SW480 (cell line): ENCODE data around the gene WDHD1.
"Not testable (repeated sequence)": the region's sequence is repeated elsewhere in the genome, so short reads cannot be mapped to it uniquely, and the experiment has no call there.

Source experiments
- DNase-seq: peaks from one replicate; pipeline ENCODE4 v3.0.0-alpha.2; 2016; ENCODE audit warnings: low spot score

WDHD1 gene

DNA sequence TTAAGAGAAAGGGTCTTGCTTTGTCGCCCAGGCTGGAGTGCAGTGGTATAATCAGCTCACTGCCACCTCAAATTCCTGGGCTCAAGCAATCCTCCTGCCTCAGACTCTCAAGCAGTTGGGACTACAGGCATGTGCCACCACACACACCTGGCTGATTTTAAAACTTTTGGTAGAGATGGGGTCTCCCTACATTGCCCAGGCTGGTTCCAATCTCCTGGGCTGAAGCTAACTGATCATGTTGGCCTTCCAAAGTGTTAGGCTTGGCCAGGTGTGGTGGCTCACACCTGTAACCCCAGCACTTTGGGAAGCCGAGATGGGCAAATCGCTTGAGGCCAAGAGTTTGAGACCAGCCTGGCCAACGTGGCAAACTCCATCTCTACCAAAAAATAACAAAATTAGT lies 80.4 kb downstream of the WDHD1 start:
- no peak for DNase-seq

- DNase-seq = no peak
Observed at GRCh38 chr14:54944737-54945391, 82.0 kb downstream of the WDHD1 start.

- DNase-seq = no peak
Observed at GRCh38 chr14:54942913-54943312, 84.0 kb downstream of the WDHD1 start.

DNA sequence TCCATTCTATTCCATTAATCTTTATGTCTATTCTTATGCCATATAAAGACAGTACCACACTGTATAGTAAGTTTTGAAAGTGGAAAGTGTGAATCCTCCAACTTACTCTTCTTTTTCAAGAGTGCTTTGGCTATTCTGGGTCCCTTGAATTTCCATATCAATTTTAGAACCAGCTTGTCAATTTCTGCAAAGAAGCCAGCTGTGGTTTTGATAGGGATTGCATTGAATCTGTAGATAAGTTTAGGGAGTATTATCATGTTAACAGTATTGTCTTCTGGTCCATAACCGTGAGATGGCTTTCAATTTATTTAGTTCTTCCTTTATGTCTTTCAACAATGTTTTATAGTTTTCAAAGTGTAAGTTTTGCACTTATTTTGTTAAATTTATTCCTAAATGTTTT lies 90.1 kb downstream of the WDHD1 start:
- no peak for DNase-seq

GRCh38 chr14:54935958-54936357 lies 90.9 kb downstream of the WDHD1 start:
- no peak for DNase-seq

GRCh38 chr14:54935100-54935499 lies 91.8 kb downstream of the WDHD1 start:
- DNase-seq = no peak

DNA sequence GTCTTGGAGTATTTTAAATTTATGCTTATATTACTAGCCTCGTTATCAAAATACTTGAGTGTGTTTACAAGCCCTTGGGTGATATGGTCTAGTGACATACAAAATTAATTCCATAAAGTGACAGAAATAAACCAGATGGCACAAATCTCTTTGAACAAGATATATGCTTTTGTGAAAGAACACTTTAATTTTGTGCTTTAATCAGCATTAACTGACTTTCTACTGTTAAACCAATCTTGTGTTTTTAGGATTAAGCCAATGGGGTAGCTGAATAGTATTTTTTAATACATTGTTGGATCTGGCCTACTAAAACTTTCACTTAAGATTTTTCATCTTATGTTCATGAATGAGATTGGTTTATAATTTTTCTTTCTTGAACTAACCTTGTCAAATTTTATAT lies 93.9 kb downstream of the WDHD1 start:
- no peak for DNase-seq

DNA sequence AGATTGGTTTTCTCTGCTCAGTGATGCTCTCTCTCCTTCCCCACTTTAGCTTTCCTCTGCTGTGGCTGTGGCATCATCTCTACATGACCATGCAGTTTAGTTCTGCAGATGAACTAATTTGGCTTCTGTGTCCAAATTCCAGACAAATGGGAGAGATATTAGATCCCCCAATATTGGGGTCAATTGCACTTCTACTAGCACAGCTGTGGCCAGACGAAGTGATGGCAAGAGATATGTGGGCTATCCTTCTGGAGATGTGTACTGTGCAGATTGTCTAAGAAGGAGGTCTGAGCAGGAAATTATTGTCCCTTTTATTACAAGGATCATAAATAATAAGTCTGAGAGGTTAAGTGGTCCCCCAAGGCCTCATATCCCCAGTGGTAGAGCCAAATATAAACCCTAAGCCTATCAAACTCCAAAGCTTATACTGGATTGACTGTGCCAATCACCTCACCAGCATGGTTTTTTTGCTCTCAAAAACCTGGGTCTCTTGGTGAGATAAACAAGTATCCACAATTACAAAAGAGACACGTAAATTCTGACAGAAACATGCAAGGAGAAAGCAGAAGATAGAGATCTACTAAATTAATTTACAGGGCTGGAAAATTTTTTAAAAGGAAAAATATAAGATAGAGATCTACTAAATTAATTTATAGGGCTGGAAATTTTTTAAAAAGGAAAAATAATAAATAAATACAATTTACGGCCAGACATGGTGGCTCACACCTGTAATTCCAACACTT lies 95.1 kb downstream of the WDHD1 start:
- no peak for DNase-seq

- no peak for DNase-seq
Observed at GRCh38 chr14:54931101-54931500, 95.8 kb downstream of the WDHD1 start.

- no peak for DNase-seq
Observed at GRCh38 chr14:54929556-54929955, 97.3 kb downstream of the WDHD1 start.

DNA sequence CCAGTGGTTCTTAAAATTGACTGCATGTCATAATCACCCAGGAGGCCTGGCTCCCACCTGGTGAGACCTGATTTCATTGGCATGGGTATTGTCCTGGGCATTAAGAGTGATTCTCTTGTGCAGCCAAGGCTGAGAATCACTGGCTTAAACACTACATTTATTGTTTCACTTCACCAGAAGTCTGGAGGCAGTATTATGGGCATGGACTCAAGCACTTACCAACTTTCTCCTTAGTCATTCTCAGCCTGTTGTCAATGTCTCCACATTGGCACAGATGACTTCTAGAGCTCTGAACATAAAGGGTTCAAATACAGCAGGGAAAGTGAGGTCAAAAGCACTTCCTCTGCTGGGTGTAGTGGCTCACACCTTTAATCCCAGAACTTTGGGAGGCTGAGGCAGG lies 98.7 kb downstream of the WDHD1 start:
- DNase-seq = no peak

GRCh38 chr14:54927551-54927950 lies 99.3 kb downstream of the WDHD1 start:
- no peak for DNase-seq

DNA sequence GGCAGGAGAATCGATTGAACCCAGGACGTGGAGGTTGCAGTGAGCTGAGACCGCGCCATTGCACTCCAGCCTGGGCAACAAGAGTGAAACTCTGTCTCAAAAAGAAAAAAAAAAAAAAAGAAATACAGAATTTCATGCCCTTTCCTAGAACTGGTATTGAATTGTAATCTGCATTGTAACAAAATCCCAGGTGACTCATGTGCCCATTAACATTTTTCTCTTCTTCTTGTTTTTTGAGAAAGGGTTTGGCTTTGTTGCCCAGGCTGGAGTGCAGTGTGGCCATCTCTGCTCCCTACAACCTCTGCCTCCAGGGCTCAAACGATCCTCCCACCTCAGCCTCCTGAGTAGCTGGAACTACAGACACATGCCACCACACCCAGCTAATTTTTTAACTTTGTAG lies 100.3 kb downstream of the WDHD1 start:
- not testable (repeated sequence) for DNase-seq

DNA sequence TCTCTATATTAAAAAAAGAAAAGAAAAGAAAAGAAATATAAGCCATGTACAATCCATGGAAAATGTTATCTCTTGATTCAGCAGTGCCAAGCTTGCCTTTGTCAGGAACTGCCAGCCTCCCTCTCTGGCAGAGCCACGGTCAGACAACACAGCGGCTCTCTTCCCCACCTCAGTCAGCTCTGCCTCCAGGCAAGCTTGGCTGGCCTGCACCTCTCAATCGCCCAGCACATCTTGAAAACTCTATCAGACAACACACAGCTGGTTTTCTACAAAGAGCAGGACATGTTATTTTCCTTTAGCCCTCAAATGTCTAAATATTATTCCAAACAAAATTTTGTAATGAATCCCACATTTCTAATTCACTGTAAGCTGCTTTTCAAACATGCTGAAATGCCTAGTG lies 104.3 kb downstream of the WDHD1 start:
- no peak for DNase-seq

- no peak for DNase-seq
Observed at GRCh38 chr14:54920052-54920451, 106.8 kb downstream of the WDHD1 start.

DNA sequence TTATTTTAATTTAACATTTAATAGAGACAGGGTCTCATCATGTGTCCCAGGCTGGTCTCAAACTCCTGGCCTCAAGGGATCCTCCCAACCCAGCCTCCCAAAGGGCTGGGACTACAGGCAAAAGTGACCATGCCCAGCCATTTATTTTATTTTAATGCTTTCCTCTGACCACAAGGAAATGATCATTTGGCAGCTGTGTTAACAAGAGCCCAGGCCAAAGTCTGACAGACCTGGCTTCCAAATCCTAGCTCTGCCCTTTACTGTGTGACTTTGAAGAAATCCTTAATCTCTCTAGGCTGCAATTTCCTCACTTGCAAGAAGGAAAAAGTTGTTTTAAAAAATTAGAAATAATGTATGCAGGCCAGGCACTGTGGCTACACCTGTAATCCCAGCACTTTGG lies 107.6 kb downstream of the WDHD1 start:
- no peak for DNase-seq

GRCh38 chr14:54918427-54918826 lies 108.5 kb downstream of the WDHD1 start:
- no peak for DNase-seq

GRCh38 chr14:54916101-54916500 lies 110.8 kb downstream of the WDHD1 start:
- DNase-seq = no peak

GRCh38 chr14:54909817-54910558 lies 116.9 kb downstream of the WDHD1 start:
- DNase-seq = no peak

DNA sequence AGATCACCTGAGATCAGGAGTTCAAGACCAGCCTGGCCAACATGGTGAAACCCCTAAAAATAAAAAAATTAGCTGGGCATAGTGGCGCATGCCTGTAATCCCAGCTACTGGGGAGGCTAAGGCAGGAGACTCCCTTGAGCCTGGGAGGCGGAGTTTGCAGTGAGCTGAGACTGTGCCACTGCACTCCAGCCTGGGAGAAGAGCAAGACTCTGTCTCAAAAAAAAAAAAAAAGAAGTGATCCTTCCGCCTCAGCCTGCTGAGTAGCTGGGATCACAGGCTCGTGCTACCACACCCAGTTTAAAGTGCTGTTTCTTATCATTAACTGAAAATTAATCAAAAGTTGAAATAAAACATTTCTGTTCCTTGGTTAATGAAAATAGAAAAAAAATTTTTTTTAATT lies 117.9 kb downstream of the WDHD1 start:
- DNase-seq = not testable (repeated sequence)

DNA sequence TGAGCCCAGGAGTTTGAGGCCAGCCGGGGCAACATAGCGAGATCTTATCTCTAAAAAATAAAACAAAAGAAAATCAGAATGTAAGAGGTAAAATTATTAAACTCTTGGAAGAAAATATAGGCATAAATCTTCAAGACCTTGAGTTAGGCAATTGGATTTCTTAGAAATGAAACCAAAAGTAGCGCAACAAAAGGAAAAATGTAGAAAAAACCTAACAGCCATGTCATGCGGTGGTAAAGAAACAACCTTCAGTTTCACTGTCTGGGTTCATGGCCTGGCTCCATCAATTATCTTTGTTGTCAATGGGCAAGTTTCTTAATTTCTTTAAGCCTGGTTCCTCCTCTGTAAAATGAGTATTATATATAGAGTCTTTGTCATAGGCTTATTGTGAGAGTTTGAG lies 118.7 kb downstream of the WDHD1 start:
- no peak for DNase-seq

DNA sequence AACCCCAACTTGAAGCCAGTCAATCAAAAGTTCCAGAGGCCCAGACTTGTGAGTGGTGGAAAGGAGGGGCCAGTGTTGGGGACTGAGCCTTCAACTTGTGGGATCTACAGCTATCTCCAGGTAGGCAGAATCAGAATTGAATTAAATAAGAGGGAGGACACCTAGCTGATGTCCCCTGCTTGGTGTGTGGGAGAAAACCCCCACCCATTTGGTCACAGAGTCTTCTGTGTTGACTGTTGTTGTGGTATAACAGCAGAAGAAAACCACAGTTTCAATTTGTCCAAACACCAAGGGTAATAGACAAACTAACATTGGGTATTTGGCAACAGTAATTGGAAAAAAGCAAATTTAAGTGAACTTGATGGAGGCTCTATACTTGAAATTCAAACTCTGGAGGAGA lies 120.8 kb downstream of the WDHD1 start:
- no peak for DNase-seq
